Peyer's patch (tissue), 4 donors: ENCODE measurements around the gene CGNL1.

Source experiments
- POLR2A ChIP-seq, 2 donors: fragments of 450-650 bp; IDR thresholded peaks; one replicate each; pipeline ENCODE4 v1.5.1; 2017; ENCODE audit warnings: antibody characterized with exemption in 2 of 2, mild to moderate bottlenecking in 2 of 2, moderate library complexity in 2 of 2
- TF ChIP-seq, protein P1 (sequence below), 6 experiments: fragments of 450-650 bp in 4 of 6; fragments of 200-600 bp in 2 of 6; sonication (generic) in 1 of 6; IDR thresholded peaks; one replicate each; pipeline ENCODE4 v1.5.1; 2017 to 2019; ENCODE audit warnings: antibody characterized with exemption in 6 of 6, mild to moderate bottlenecking in 3 of 6, moderate library complexity in 1 of 6

- TF ChIP-seq, protein P1, sequence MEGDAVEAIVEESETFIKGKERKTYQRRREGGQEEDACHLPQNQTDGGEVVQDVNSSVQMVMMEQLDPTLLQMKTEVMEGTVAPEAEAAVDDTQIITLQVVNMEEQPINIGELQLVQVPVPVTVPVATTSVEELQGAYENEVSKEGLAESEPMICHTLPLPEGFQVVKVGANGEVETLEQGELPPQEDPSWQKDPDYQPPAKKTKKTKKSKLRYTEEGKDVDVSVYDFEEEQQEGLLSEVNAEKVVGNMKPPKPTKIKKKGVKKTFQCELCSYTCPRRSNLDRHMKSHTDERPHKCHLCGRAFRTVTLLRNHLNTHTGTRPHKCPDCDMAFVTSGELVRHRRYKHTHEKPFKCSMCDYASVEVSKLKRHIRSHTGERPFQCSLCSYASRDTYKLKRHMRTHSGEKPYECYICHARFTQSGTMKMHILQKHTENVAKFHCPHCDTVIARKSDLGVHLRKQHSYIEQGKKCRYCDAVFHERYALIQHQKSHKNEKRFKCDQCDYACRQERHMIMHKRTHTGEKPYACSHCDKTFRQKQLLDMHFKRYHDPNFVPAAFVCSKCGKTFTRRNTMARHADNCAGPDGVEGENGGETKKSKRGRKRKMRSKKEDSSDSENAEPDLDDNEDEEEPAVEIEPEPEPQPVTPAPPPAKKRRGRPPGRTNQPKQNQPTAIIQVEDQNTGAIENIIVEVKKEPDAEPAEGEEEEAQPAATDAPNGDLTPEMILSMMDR (IDR thresholded peaks at IDR 0.05), result no peak
- no peak for TF ChIP-seq POLR2A (IDR thresholded peaks at IDR 0.05)
These were observed 75.9 kb downstream of the CGNL1 start for GRCh38 chr15:57452090-57452754.
